Natural killer cell treated with Interleukin-12 subunit alpha and Interleukin-12 subunit beta and Interleukin-15 and Interleukin-18, amount 100 ng/mL, for 72 hours (primary cell): ENCODE data around the gene PRC1. TPM values are rescaled to one million over a fixed set of nuclear protein-coding genes. Genes with fewer than 3 reads are reported as not detected.
A peak's percentile ranks its signal among the peaks of the same experiment; 100 is the strongest.

Source experiments
- ATAC-seq, 2 donors: fragments of 150-1000 bp; cut with Tn5 transposase in 1 of 2; sonication (Bioruptor Pico), chemical (Tn5 transposase) in 1 of 2; 2 replicates each; pipeline ENCODE4 v1.10.0; 2021
- DNase-seq: peaks from one replicate; pipeline ENCODE4 v3.0.0; 2022; ENCODE audit warnings: low spot score
- H3K27ac Mint-ChIP-seq, 2 donors: 1 replicate in 1 of 2; 2 replicates in 1 of 2; pipeline ENCODE4 v1.8.0; 2022; ENCODE audit warnings: mixed read lengths in 2 of 2, mild to moderate bottlenecking in 1 of 2, moderate library complexity in 1 of 2
- H3K27me3 Mint-ChIP-seq, 2 donors: 1 replicate in 1 of 2; 2 replicates in 1 of 2; pipeline ENCODE4 v1.8.0; 2022; ENCODE audit warnings: mixed read lengths in 2 of 2
- H3K36me3 Mint-ChIP-seq: one replicate; pipeline ENCODE4 v1.8.0; 2022; ENCODE audit warnings: mixed read lengths
- H3K4me1 Mint-ChIP-seq, 2 donors: 1 replicate in 1 of 2; 2 replicates in 1 of 2; pipeline ENCODE4 v1.8.0; 2022; ENCODE audit warnings: low read depth in 2 of 2, mixed read lengths in 2 of 2, mild to moderate bottlenecking in 1 of 2
- H3K4me3 Mint-ChIP-seq: one replicate; pipeline ENCODE4 v1.8.0; 2022; ENCODE audit warnings: mixed read lengths
- H3K9me3 Mint-ChIP-seq: 2 replicates; pipeline ENCODE4 v1.8.0; 2022; ENCODE audit warnings: mixed read lengths
- total RNA-seq, 2 donors: library from RNA; stranded (reverse); gene quantifications; one replicate each; pipeline ENCODE4 v1.2.3, GENCODE V29; 2022

Gene PRC1, protein sequence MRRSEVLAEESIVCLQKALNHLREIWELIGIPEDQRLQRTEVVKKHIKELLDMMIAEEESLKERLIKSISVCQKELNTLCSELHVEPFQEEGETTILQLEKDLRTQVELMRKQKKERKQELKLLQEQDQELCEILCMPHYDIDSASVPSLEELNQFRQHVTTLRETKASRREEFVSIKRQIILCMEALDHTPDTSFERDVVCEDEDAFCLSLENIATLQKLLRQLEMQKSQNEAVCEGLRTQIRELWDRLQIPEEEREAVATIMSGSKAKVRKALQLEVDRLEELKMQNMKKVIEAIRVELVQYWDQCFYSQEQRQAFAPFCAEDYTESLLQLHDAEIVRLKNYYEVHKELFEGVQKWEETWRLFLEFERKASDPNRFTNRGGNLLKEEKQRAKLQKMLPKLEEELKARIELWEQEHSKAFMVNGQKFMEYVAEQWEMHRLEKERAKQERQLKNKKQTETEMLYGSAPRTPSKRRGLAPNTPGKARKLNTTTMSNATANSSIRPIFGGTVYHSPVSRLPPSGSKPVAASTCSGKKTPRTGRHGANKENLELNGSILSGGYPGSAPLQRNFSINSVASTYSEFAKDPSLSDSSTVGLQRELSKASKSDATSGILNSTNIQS
- total RNA-seq = 100 to 1,000 TPM in 1 of 2 donors, 10 to 100 TPM in 1; 84.3 to 160 TPM

DNA sequence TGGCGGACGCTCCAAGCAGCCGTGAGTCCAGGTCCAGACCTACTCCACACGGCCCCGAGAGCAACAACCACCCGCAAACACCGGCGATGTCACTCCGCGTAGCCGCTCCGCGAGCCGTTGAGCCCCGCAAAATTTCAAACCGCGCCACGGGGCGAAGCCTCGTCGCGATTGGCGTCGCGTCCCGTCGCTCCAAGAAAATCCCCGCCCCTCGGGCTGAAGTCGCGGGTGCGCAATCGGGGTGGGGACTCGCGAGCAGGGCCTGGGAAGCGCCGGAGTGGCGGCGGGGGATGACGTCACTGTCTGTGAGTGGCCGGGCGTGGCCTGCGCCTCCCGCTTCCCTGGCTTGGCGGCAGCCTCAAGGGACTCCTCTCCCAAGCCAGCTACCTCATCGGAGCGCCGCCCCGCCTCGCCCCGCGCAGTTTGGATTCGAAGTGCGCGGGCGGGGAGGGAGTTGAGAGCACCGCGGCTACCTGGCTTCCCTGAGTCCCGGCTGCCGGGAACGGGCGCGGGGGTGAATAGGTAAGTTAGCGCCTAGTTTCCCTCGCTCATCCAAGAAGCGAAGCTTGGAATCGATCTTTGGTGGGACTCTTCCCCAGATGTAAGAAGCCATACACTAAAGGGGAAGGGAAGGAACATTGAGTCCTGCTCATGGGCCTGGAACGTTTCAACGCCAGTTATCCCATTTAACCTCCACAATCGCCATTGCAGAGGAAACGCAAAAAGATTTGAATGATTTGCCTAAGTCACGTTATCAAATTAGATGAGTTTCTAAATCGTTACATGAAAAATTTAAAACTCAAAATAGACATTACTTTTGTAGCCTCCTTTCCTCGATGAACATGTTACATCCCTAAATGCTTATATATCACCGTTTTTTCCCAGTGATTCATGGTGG, at the start of gene PRC1:
Gene PRC1, minus strand, starts transcription at position 119 of the 895 bp plus-strand sequence. Its CDS starts 118 bp downstream, at position 1.
- Mint-ChIP-seq H3K27me3 (no peaks in the 10 kb centered on the region), H3K4me3 (peak within 1 kb of the TSS; percentile 85), H3K9me3 (no peaks in the 10 kb centered on the region), H3K27ac (peak within 1 kb of the TSS; percentile 89 to 99), H3K36me3 (peaks cover 12% of the 10 kb centered on the region), H3K4me1 (peaks cover 17 to 24% of the 10 kb centered on the region in 2 donors)
- DNase-seq (peak; percentile 98), ATAC-seq (peak; percentile 99)

DNA sequence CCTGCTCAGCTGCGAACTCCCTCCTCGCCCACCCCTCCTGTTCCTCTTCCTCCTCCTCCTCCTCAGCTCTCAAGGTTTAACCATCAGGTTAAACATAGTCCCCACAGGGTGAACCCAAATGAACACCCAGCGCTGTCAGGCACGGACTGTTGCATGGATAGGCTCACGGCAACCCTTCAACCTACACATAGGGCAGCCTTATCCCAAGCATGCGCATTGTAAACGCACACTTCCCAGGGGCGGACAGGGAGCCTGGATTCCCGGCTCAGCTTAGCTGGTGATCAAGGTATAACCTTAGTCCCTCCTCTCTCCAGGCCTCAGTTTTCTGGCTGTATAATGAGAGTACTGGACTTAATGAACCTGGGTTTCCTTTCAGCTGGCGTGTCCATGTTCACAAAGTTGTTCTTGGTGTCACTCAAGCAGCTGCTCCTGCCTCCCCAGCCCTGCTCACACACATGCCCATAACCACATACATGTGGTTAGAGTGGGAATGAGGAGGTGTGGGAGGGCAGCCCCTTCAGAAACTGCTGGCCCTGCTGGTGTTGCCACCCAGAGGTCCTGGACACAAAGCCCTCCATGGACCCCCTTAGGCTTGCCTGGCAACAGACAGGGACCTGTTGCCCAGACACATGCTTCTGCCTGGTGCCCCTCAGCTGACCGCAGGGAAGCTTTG, 49.0 kb upstream of the PRC1 start:
- no peak for DNase-seq
- Mint-ChIP-seq H3K27me3 (peaks cover 0 to 6% of the 10 kb centered on the region in 2 donors), H3K4me1 (peaks cover 8 to 12% of the 10 kb centered on the region in 2 donors), H3K27ac (no peak overlapping the region), H3K36me3 (no peaks in the 10 kb centered on the region), H3K4me3 (no peak overlapping the region), H3K9me3 (no peaks in the 10 kb centered on the region)
- ATAC-seq = no peak

DNA sequence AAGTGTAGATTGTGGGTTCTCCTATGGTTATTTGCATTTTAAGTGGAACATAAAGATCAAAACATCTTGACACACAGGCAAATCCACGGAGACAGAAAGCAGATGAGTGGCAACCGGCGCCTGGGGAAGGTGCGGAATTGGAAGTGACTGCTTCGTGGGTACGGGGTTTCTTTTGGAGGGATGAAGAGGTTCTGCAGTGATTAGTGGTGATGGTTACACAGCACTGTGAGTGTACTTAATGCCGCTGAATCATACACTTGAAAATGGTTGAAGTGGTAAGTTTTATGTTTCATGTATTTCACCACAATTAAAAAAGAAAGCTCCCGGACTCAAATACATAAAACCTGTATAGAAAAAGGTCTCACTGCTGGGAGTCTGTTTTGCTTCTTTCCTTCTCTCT, 46.5 kb upstream of the PRC1 start:
- no peak overlapping the region for H3K4me3 Mint-ChIP-seq
- no peaks in the 10 kb centered on the region for H3K9me3 Mint-ChIP-seq
- ATAC-seq (no peak), DNase-seq (no peak)
- H3K36me3 Mint-ChIP-seq = no peaks in the 10 kb centered on the region
- H3K27ac Mint-ChIP-seq = no peak overlapping the region
- no peaks in the 10 kb centered on the region for H3K4me1 Mint-ChIP-seq
- H3K27me3 Mint-ChIP-seq = peaks cover 1 to 6% of the 10 kb centered on the region in 2 donors

DNA sequence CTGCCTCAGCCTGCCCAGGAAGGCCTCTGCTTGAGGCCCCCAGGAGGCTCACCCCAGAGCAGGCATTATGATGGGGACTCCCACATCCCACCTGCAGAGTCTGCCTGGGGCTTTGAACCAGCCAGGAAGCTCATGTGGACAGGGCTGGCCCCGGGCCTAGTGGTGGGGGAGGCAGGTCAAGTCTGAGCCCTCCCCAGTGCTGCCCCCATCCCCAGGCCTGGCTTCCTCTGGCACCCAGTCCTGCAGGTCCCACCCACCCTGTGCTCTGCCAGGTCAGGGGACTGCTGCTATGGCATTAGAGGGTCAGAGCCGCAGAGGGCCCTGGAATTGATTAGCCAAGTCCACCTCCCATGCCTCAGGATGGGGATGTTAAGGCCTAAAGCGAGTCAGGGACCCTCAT, 45.7 kb upstream of the PRC1 start:
- no peaks in the 10 kb centered on the region for H3K9me3 Mint-ChIP-seq
- H3K27ac Mint-ChIP-seq = no peak overlapping the region
- no peak for DNase-seq
- peak; percentile 38 to 50 for ATAC-seq
- H3K4me1 Mint-ChIP-seq = no peaks in the 10 kb centered on the region
- no peaks in the 10 kb centered on the region for H3K36me3 Mint-ChIP-seq
- H3K27me3 Mint-ChIP-seq = peaks cover 3 to 8% of the 10 kb centered on the region in 2 donors
- no peak overlapping the region for H3K4me3 Mint-ChIP-seq

DNA sequence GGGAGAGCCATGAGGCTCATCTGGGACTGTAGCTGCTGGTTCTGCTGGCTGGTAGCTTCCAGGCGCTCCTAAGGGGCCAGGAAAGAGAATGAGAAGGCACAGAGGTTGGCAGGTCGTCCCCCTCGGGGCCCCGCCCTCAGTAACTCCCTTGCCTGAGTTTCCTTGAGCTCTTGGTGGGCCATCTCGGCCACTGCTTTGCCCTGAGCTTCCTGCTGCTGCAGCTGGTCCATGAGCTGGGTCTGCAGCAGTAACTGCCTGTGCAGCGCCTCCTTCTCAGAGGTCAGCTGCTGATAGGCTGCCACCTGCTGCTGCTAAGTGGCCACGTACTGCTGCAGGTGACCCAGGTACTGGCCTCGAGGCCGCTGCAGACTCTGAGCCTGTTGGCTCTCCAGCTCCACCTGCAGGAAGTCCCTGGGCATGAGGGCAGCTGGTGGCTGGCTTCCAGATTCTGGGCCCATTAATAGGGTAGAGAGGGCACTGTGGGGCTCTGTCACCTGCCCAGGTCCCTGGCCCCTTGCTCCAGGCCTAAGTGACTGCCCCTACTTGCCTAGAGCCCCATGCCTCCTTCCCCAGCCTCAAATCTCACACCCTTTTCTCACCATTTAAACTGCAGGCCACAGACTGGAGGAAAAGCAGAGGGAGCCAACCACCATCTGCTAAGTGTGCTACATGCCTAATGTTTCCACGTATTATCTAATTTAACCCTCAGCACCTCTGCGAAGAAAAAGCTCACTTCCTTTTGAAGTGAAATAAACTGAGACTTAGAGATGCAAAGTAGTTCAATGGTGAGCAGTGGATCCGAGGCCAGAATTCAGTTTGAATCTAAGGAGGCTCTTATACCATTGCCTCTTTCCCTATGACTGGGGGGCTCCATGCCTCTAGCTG, 38.8 kb upstream of the PRC1 start:
- DNase-seq (peak; percentile 69), ATAC-seq (no peak)
- Mint-ChIP-seq H3K36me3 (no peaks in the 10 kb centered on the region), H3K27ac (no peak overlapping the region), H3K27me3 (peaks cover 8% of the 10 kb centered on the region in 2 donors), H3K4me1 (no peaks in the 10 kb centered on the region), H3K9me3 (no peaks in the 10 kb centered on the region), H3K4me3 (no peak overlapping the region)

DNA sequence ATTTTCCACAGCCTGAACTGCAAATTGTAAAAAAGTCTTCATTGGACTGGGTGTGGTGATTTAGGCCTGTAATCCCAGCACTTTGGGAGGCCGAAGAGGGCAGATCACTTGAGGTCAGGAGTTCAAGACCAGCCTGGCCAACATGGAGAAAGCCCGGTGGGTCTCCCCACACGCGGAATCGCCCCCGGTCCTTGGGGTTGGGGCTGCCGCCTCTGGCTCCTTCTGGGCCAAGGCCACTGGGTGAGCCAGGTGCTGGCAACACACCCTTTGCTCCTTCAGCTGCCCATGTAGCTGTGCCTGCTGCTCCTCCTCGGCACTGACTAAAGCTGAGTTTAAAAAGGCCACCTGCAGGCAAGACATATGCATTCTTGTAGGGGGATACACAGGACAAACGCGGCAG, 37.5 kb upstream of the PRC1 start:
- no peak overlapping the region for H3K27ac Mint-ChIP-seq
- ATAC-seq (no peak), DNase-seq (no peak)
- no peaks in the 10 kb centered on the region for H3K4me1 Mint-ChIP-seq
- H3K9me3 Mint-ChIP-seq = no peaks in the 10 kb centered on the region
- H3K4me3 Mint-ChIP-seq = no peak overlapping the region
- H3K27me3 Mint-ChIP-seq = peaks cover 8% of the 10 kb centered on the region in 2 donors
- H3K36me3 Mint-ChIP-seq = no peaks in the 10 kb centered on the region

DNA sequence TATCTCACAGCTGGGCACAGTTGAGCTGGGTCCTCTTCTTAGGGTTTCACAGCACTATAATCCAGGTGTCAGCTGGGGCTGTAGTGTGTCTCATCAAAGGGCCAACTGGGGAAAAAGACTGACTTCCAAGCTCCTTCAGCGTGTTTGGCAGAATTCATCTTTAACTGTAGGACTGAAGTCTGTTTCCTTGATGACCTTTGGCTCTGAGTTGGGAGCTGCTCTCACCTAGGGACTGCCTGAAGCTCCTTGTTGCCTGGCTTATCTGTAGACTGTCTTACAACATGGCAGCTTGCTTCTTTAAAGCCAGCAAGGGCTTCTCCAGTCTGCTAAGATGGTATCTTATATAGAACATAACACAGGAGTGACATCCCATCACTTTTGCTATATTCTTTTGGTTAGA, 33.3 kb upstream of the PRC1 start:
- H3K4me1 Mint-ChIP-seq = peaks cover 4 to 6% of the 10 kb centered on the region in 2 donors
- no peaks in the 10 kb centered on the region for H3K27me3 Mint-ChIP-seq
- H3K9me3 Mint-ChIP-seq = no peaks in the 10 kb centered on the region
- no peak overlapping the region for H3K27ac Mint-ChIP-seq
- no peaks in the 10 kb centered on the region for H3K36me3 Mint-ChIP-seq
- no peak for ATAC-seq
- DNase-seq = no peak
- H3K4me3 Mint-ChIP-seq = no peak overlapping the region

DNA sequence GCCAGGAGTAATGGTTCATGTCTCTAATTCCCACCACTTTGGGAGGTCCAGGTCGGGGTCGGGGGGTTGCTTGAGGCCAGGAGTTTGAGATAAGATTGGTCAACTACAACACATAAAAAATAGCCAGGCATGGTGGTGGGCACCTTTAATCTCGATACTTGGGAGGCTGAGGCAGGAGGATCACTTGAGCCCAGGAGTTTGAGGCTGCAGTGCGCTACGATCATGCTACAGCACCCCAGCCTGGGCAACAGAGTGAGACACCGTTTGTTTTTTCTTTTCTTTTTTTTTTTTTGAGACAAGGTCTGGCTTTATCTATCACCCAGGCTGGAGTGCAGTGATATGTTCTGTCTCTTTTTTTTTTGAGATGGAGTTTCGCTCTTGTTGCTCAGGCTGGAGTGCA, 29.4 kb upstream of the PRC1 start:
- ATAC-seq (no peak), DNase-seq (no peak)
- H3K4me3 Mint-ChIP-seq = no peak overlapping the region
- no peaks in the 10 kb centered on the region for H3K36me3 Mint-ChIP-seq
- H3K27me3 Mint-ChIP-seq = no peaks in the 10 kb centered on the region
- no peak overlapping the region for H3K27ac Mint-ChIP-seq
- no peaks in the 10 kb centered on the region for H3K9me3 Mint-ChIP-seq
- H3K4me1 Mint-ChIP-seq = peaks cover 22 to 32% of the 10 kb centered on the region in 2 donors

DNA sequence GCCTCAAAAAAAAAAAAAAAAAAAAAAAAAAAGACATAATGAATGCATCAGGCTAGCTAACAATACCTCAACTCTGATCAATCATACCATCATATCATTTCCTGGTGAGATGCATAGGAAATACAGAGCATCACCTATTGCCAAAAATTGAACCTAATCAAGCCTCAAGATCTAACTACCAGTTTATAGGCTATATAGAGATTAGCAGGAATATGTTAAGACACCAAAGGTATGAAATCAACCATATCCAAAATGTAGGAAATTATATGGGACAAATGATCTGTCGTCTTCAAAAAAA, 28.4 kb upstream of the PRC1 start:
- DNase-seq = no peak
- H3K4me3 Mint-ChIP-seq = peak overlapping the region; percentile 88
- no peaks in the 10 kb centered on the region for H3K36me3 Mint-ChIP-seq
- no peaks in the 10 kb centered on the region for H3K9me3 Mint-ChIP-seq
- H3K27ac Mint-ChIP-seq = peak overlapping the region; percentile 78 to 96
- H3K27me3 Mint-ChIP-seq = no peaks in the 10 kb centered on the region
- peaks cover 31 to 40% of the 10 kb centered on the region in 2 donors for H3K4me1 Mint-ChIP-seq
- ATAC-seq = no peak

DNA sequence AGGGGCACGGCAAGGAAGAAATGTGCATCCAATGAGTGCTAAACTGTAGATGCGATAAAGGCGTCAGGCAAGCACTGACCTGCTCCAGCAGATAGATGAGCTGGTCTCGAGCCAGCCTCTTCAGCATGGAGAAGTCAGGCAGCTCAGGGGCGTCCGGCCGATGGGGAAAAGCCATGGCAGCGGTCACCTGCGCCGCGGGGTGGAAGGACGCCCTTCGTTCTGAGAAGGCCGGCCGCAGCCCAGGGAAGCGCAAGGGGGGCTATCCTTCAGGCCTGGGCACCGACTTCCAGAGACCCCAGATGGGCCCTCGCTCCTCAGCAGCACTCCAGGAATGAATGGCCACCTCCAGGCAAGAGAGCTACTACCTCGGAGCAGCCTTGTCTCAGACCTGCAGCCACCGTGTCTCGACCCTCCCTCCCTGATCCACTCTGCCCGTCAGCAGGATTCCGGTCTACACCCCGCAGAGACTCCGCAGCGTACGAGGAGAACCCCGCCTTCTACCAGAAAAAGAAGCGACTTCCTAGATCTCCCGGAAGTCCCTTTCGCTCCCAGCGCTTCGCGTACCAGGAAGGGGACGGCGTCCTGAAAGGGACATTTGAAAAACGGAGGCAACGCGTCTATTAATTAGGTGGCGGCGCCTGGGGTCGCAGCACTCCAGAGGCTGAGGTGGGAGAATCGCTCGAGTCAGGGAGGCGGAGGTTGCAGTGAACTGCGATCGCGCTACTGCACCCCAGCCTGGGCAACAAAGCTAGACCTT, 27.9 kb upstream of the PRC1 start, which contains the start of gene VPS33B:
Gene VPS33B, minus strand, starts transcription at position 520 of the 757 bp plus-strand sequence. Its CDS starts 345 bp downstream, at position 175.
- ATAC-seq = peak; percentile 91 to 93
- H3K36me3 Mint-ChIP-seq = no peaks in the 10 kb centered on the region
- H3K27me3 Mint-ChIP-seq = no peaks in the 10 kb centered on the region
- peaks cover 31 to 44% of the 10 kb centered on the region in 2 donors for H3K4me1 Mint-ChIP-seq
- peak; percentile 89 for DNase-seq
- no peaks in the 10 kb centered on the region for H3K9me3 Mint-ChIP-seq
- peak within 1 kb of the TSS; percentile 88 for H3K4me3 Mint-ChIP-seq
- peak within 1 kb of the TSS; percentile 78 to 96 for H3K27ac Mint-ChIP-seq

DNA sequence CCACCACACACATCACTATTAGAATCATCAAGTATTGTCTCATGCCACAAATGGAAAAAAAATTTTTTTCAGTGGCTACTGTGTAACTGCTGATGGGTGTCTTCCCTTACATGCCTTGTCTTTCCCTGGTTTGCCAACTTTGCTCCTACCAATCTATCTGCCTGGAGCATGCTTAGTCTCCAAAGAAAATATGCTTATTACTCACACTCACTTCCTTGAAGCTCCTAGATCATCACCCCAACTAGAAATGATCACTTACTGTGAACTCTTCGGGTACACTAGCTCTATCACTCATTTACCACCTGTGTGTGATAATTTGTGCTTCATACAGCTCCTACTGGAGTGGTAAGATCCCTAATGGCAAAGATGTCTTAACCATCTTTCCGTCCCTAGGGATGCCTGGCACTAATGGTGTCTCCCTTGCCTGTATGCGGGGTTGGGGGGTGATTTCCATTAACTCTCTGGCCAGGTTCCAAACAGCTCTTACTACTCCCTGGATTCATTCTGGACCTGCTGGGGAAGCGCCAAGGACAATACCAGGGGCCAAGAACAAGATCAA, 27.3 kb upstream of the PRC1 start:
- no peaks in the 10 kb centered on the region for H3K9me3 Mint-ChIP-seq
- no peaks in the 10 kb centered on the region for H3K27me3 Mint-ChIP-seq
- H3K36me3 Mint-ChIP-seq = no peaks in the 10 kb centered on the region
- ATAC-seq (peak in 1 of 2 donors; percentile 39), DNase-seq (no peak)
- peak overlapping the region; percentile 78 to 96 for H3K27ac Mint-ChIP-seq
- H3K4me1 Mint-ChIP-seq = peaks cover 31 to 44% of the 10 kb centered on the region in 2 donors
- H3K4me3 Mint-ChIP-seq = peak overlapping the region; percentile 88

DNA sequence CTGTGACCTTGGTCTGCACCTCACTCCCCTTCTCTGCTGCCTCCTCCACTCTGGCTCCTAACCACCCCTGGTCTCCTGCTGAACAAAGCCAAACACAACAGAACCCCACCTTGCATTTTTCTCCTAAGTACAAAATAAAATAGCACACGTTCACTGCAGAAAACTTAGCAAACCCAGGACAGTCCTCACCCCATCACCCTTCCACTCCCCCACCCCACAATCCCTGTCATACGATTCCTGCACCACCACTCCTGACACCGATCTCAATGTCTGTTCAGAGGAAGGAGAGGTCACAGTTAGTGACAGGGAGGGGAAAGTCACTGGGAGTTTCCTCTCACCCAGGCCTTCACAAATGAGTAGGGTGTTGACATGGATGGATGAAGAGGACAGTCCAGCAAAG, 23.8 kb upstream of the PRC1 start:
- H3K4me3 Mint-ChIP-seq = peak overlapping the region; percentile 7
- no peaks in the 10 kb centered on the region for H3K9me3 Mint-ChIP-seq
- peak overlapping the region; percentile 36 to 65 for H3K27ac Mint-ChIP-seq
- no peak for ATAC-seq
- H3K4me1 Mint-ChIP-seq = peaks cover 31 to 43% of the 10 kb centered on the region in 2 donors
- no peak for DNase-seq
- H3K27me3 Mint-ChIP-seq = no peaks in the 10 kb centered on the region
- no peaks in the 10 kb centered on the region for H3K36me3 Mint-ChIP-seq
